Glutamatergic neuron (in vitro differentiated cells): ENCODE results near the gene ZNF322. TPM values are rescaled to one million over a fixed set of nuclear protein-coding genes. Genes with fewer than 3 reads are reported as not detected.
"Not testable (repeated sequence)": the region's sequence is repeated elsewhere in the genome, so short reads cannot be mapped to it uniquely, and the experiment has no call there.

ENCODE experiments used
- DNase-seq: peaks from one replicate; pipeline ENCODE4 v3.0.0; 2022
- H3K27ac Mint-ChIP-seq: one replicate; pipeline ENCODE4 v1.8.0; 2020; ENCODE audit warnings: mild to moderate bottlenecking, mixed read lengths, inconsistent platforms; ENCODE audit not compliant: unreplicated experiment
- H3K27me3 Mint-ChIP-seq: one replicate; pipeline ENCODE4 v1.8.0; 2020; ENCODE audit warnings: mild to moderate bottlenecking, moderate library complexity, mixed read lengths, inconsistent platforms; ENCODE audit not compliant: unreplicated experiment
- H3K36me3 Mint-ChIP-seq: one replicate; pipeline ENCODE4 v1.8.0; 2020; ENCODE audit warnings: mild to moderate bottlenecking, mixed read lengths, inconsistent platforms; ENCODE audit not compliant: unreplicated experiment
- H3K4me1 Mint-ChIP-seq: one replicate; pipeline ENCODE4 v1.8.0; 2020; ENCODE audit warnings: mild to moderate bottlenecking, low read depth, mixed read lengths, inconsistent platforms; ENCODE audit not compliant: unreplicated experiment
- H3K4me3 Mint-ChIP-seq: one replicate; pipeline ENCODE4 v1.8.0; 2020; ENCODE audit warnings: mild to moderate bottlenecking, mixed read lengths, inconsistent platforms; ENCODE audit not compliant: unreplicated experiment
- H3K9me3 Mint-ChIP-seq: one replicate; pipeline ENCODE4 v1.8.0; 2020; ENCODE audit warnings: mild to moderate bottlenecking, moderate library complexity, mixed read lengths, inconsistent platforms; ENCODE audit not compliant: unreplicated experiment
- CTCF ChIP-seq: fragments of 200-600 bp; sonication (generic); IDR thresholded peaks from one replicate; pipeline ENCODE4 v1.5.0; 2021; ENCODE audit not compliant: partially characterized antibody, unreplicated experiment
- long read RNA-seq: library from polyadenylated mRNA; unstranded; transcript quantifications from one replicate; pipeline ENCODE4 v2.0.0, GENCODE V29; 2020; ENCODE audit not compliant: unreplicated experiment
- total RNA-seq: library from RNA; stranded (reverse); fragmentation: NEBNext Ultra II Directional; extraction: Animal tissue kit (Norgen Biotek cat#: 25700); gene quantifications from one replicate; pipeline ENCODE4 v1.2.1, GENCODE V29; 2021; ENCODE audit not compliant: unreplicated experiment

Gene ZNF322
- 30.8 TPM for total RNA-seq
- long read RNA-seq, full-length matches to known transcripts: 1 of 2 reads
- long read RNA-seq, partial matches to known transcripts: 1 of 2 reads
- long read RNA-seq, other reads (novel, unspliced or antisense): 0 of 2 reads

DNA sequence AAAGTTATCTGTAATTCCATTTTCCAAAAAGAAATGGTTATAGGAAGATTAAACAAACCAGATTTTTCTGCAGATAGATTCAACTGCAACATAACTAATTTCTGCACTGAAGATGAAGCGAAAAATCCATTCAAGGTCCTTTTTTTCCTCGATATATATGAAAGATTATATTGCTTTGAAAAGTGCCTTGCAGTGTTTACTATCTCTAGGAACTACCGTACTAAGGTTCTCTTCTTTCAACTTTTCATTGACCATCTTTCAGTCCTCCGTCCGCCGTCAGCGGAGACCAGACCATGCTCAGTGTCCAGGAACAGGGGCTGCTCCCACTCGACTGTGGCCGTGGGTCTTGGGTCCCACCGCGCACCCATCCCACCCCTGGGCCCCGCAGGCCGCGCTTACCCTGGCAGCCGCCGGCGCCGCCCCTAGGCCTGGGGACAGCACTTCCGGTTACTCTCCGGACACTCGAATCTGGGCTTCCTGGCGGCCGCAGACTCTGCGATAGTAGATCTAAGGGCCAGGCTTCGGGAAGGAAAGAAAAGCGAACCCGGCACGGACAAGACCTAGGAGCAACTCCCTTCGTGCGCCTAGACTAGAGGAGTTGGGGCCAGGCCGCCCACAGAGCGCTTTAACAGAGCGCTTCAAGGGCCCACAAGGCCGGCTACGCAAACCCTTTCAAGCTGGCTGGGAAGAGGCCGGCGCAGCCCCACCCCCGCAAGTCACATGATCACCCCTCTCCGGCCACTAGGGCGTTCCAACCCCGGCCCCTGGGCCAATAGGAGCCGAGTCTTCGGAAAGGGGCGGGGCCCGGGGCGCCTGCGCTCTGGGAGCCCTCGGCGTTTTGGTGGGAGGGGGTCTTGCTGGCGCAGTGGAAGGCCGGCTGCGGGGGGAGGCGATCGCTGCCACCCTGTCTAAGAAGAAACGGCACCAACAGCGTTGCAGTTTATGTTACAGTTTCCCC, at the start of gene ZNF322:
Gene ZNF322 (minus strand): TSS at position 705 of the 958 bp plus-strand sequence. CDS start 21,193 bp downstream, outside the sequence.
- peak; percentile 8 for TF ChIP-seq CTCF
- H3K27me3 Mint-ChIP-seq: peaks cover 4% of the 10 kb centered on the region
- peak within 1 kb of the TSS; percentile 87 for H3K4me3 Mint-ChIP-seq
- H3K27ac Mint-ChIP-seq: peak within 1 kb of the TSS; percentile 59
- peaks cover 2% of the 10 kb centered on the region for H3K9me3 Mint-ChIP-seq
- H3K36me3 Mint-ChIP-seq: no peaks in the 10 kb centered on the region
- DNase-seq: peak; percentile 97
- peaks cover 6% of the 10 kb centered on the region for H3K4me1 Mint-ChIP-seq

- H3K27me3 Mint-ChIP-seq, H3K4me1 Mint-ChIP-seq, H3K9me3 Mint-ChIP-seq, H3K4me3 Mint-ChIP-seq, DNase-seq, H3K27ac Mint-ChIP-seq, H3K36me3 Mint-ChIP-seq: not testable (repeated sequence)
Measured at GRCh38 chr6:26705780-26706179, 46.2 kb upstream of the ZNF322 start.

GRCh38 chr6:26705352-26705751, 45.8 kb upstream of the ZNF322 start:
- not testable (repeated sequence) for H3K4me3 Mint-ChIP-seq, H3K4me1 Mint-ChIP-seq, H3K9me3 Mint-ChIP-seq

GRCh38 chr6:26701023-26701747, 41.6 kb upstream of the ZNF322 start:
- not testable (repeated sequence) for H3K4me1 Mint-ChIP-seq, H3K36me3 Mint-ChIP-seq, DNase-seq, H3K4me3 Mint-ChIP-seq, H3K27ac Mint-ChIP-seq, H3K9me3 Mint-ChIP-seq, H3K27me3 Mint-ChIP-seq

More at GRCh38 chr6:26705352-26705751, 45.8 kb upstream of the ZNF322 start:
- H3K27me3 Mint-ChIP-seq, DNase-seq, H3K27ac Mint-ChIP-seq, H3K36me3 Mint-ChIP-seq: not testable (repeated sequence)

DNA sequence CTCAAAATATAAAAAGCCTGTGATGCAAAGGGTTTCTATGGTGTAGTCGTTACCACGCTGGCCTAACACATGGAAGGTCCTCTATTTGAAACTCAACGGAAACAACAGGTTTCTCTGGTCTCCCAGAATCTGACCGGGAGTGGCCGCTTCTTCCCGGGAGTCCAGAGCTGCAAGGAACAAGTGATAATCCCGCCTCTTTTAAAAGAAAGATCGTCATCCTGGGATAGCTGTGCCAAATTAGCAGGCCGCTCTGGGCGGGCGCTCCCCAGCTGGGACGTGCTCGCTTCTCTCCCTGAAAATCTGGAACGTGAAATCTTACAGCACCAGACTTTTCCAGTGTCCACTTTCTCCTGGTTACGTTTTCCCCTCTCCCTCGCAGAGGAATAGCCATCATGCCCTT, 38.0 kb upstream of the ZNF322 start:
- not testable (repeated sequence) for H3K27ac Mint-ChIP-seq, H3K4me1 Mint-ChIP-seq, H3K9me3 Mint-ChIP-seq, H3K36me3 Mint-ChIP-seq, H3K27me3 Mint-ChIP-seq, H3K4me3 Mint-ChIP-seq, DNase-seq

DNA sequence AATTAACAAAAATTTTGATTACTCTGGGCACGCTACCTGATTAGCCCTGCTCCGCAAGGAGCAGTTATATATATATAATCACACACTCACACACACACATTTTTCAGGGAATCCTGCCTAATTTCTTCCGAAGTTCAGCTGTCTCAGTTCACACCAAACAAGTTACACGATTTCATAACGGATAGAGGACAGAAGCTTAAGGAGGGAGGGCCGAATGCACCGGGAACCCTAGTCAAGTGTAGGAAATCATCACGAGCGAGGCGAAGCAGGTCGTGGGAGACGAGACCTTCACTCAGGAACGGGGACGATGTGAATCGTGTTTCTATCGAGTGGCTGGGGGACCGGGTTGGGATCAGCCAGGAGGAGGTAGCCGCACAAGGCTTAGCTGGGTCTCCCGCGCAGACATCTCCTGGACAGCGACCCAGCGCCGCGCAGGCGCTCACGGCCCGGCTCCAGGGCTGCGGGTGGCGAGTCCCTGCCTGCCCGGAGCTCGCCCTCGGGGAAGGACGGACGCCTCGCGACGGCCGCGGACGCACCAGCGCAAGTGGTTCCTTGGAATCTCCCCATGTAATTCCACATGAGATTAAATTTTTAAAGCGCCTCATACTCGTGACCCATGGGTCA, 29.9 kb upstream of the ZNF322 start:
- DNase-seq, H3K36me3 Mint-ChIP-seq, H3K4me3 Mint-ChIP-seq, H3K4me1 Mint-ChIP-seq, H3K9me3 Mint-ChIP-seq, H3K27ac Mint-ChIP-seq, H3K27me3 Mint-ChIP-seq: not testable (repeated sequence)

DNA sequence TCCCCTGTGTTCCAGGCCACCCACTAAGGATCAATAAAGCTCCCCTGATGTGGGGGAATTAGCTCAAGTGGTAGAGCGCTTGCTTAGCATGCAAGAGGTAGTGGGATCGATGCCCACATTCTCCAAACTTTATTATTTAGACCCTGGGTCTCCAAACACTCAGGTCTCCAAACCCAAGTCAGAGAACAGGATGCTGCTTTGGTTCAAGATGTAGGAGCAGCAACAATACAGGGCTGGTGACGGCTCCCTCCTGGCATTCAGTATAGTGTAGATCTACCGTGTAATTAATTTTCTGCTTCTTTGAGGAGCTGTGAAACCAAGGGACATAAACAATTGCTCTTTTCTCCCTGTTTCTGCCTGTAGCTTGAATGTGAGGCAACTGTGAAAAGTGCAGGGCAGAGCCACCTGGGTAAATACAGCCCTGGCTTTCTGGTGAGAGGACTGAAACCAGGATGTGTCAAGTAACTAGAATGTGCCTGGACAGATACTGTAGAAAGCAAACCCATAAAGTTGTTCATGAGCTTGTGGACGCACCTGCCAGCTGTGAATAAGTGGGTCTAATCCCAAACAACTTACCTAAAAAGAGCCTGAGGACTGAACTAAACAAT, 23.0 kb upstream of the ZNF322 start:
- not testable (repeated sequence) for DNase-seq, H3K4me3 Mint-ChIP-seq, H3K4me1 Mint-ChIP-seq, H3K9me3 Mint-ChIP-seq, H3K27me3 Mint-ChIP-seq, H3K36me3 Mint-ChIP-seq, H3K27ac Mint-ChIP-seq

DNA sequence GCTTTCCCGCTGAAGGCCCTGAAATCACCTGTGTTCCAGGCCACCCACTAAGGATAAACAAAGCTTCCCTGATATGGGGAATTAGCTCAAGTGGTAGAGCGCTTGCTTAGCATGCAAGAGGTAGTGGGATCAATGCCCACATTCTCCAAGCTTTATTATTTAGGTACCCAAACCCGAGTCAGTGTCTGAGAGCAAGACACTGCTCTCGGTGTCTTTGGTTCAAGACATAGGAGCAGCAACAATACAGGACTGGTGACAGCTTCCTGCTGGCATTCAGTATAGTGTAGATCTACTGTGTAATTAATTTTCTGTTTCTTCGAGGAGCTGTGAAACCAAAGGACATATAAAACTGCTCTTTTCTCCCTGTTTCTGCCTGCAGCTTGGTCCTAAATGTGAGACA, 13.7 kb upstream of the ZNF322 start:
- H3K9me3 Mint-ChIP-seq, H3K36me3 Mint-ChIP-seq, H3K4me1 Mint-ChIP-seq, H3K4me3 Mint-ChIP-seq, H3K27me3 Mint-ChIP-seq, H3K27ac Mint-ChIP-seq, DNase-seq: not testable (repeated sequence)

DNA sequence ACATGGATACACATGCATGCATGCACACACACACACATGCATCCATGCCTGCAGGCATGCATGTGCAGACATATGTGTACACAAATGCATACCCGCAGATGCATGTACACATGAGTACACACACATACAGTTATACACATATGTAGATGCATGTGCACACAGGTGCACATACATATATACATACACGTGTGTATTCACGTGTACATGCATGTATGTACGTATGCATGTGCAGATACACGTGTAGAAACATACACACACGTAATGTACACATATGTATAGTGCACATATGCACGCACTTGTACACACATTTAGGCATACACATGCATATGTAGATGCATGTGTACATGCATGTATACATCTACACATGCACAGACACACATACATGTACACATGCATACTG, 11.0 kb upstream of the ZNF322 start:
- H3K36me3 Mint-ChIP-seq, H3K4me3 Mint-ChIP-seq: not testable (repeated sequence)

DNA sequence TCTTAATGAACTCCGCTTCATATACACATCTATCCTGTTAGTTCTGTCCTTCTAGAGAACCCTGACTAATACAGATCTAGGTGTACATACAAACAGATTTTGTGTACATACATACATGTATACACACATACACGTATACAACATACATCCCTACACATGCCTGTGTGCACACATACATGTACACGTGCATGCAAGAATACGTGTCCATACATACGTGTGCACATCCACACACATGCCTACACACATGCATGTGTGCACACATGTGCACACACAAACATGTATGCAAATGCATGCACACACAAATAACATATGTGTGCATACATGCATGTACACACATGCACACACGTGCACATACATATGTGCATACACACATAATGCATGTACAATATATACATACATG, 10.5 kb upstream of the ZNF322 start:
- H3K27ac Mint-ChIP-seq, H3K4me1 Mint-ChIP-seq, H3K9me3 Mint-ChIP-seq, H3K4me3 Mint-ChIP-seq, DNase-seq, H3K27me3 Mint-ChIP-seq, H3K36me3 Mint-ChIP-seq: not testable (repeated sequence)

More for the DNA sequence above, 11.0 kb upstream of the ZNF322 start:
- H3K9me3 Mint-ChIP-seq, H3K4me1 Mint-ChIP-seq, H3K27ac Mint-ChIP-seq, DNase-seq, H3K27me3 Mint-ChIP-seq: not testable (repeated sequence)
